K562 (cell line): Measurements from ENCODE around the gene COL4A5. TPM values are rescaled to one million over a fixed set of nuclear protein-coding genes. Genes with fewer than 3 reads are reported as not detected.

Experiments
- ATAC-seq: fragments of 200-7000 bp; cut with Tn5 transposase; 3 replicates; pipeline ENCODE4 v1.9.1; 2020; ENCODE audit warnings: moderate library complexity
- BruUV-seq: library from RNA; stranded (reverse); fragments of 400-500 nt; replicated peaks from 2 replicates; lab custom pipeline; 2021; lab: Mats Ljungman, UMichigan
- CTCF ChIA-PET: fragments of 300-600 bp; formaldehyde crosslinking; extraction: SDS; loops from one replicate; lab custom pipeline; 2021; ENCODE audit warnings: low intra/inter-chr PET ratio; lab: Yijun Ruan, JAX
- POLR2A ChIA-PET: fragments of 300-600, 350-650 bp; sonication (Branson Sonifier 250); formaldehyde crosslinking; extraction: SDS; loops from one replicate; lab custom pipeline; 2021; ENCODE audit warnings: antibody characterized with exemption, inconsistent platforms; lab: Yijun Ruan, JAX
- DNase-seq, 4 experiments: peaks; one replicate each; pipeline versions ENCODE4 v3.0.0 to v3.0.0-alpha.2; 2011 to 2018; ENCODE audit warnings: low spot score in 3 of 4, mixed read lengths in 3 of 4; ENCODE audit errors: extremely low read depth in 1 of 4
- FAIRE-seq: peaks from 2 replicates; lab custom pipeline; 2011; peaks lifted over from hg19 to GRCh38; lab: Jason Lieb, UNC
- H2AFZ ChIP-seq: 2 replicates; pipeline ENCODE4 v1.6.0; 2011; ENCODE audit warnings: low read depth, low read length, control low read depth, inconsistent platforms
- H3K27ac ChIP-seq: fragments of 200-600 bp; 3 replicates; pipeline ENCODE4 v1.8.0; 2011; ENCODE audit warnings: low read depth, mild to moderate bottlenecking, control low read depth, inconsistent platforms, low read length, moderate library complexity, mixed read lengths; ENCODE audit errors: extremely low read depth
- H3K27me3 ChIP-seq, 2 experiments: fragments of 300-600 bp in 1 of 2; 2 replicates in 1 of 2; 3 replicates in 1 of 2; pipeline versions ENCODE4 v1.6.0 to v1.8.0; 2011; ENCODE audit warnings: inconsistent platforms in 2 of 2, low read length in 2 of 2, mild to moderate bottlenecking in 1 of 2, mixed read lengths in 1 of 2, moderate library complexity in 1 of 2; ENCODE audit not compliant: control insufficient read depth in 2 of 2, insufficient read depth in 2 of 2
- H3K36me3 ChIP-seq: fragments of 300-600 bp; 3 replicates; pipeline ENCODE4 v1.8.0; 2011; ENCODE audit warnings: mild to moderate bottlenecking, low read length, inconsistent platforms; ENCODE audit not compliant: control insufficient read depth, insufficient read depth
- H3K4me1 ChIP-seq, 2 experiments: fragments of 200-600 bp in 1 of 2; replicated peaks in 1 of 2; 2 replicates in 1 of 2; 3 replicates in 1 of 2; pipeline versions ENCODE4 v1.5.1 to v1.8.0; 2011; ENCODE audit warnings: inconsistent platforms in 2 of 2, low read length in 2 of 2, mild to moderate bottlenecking in 1 of 2, mixed read lengths in 1 of 2, moderate library complexity in 1 of 2; ENCODE audit not compliant: control insufficient read depth in 2 of 2, insufficient read depth in 2 of 2
- H3K4me2 ChIP-seq: 2 replicates; pipeline ENCODE4 v1.6.1; 2011; ENCODE audit warnings: low read length, control low read depth, inconsistent platforms, mixed read lengths; ENCODE audit not compliant: insufficient read depth
- H3K4me3 ChIP-seq: fragments of 200-600 bp; sonication (generic), shearing (Covaris generic); 2 replicates; pipeline ENCODE4 v1.5.1; 2016; ENCODE audit warnings: control low read depth, inconsistent platforms
- H3K79me2 ChIP-seq: fragments of 200-600 bp; 3 replicates; pipeline ENCODE4 v1.8.0; 2011; ENCODE audit warnings: low read length, inconsistent platforms; ENCODE audit not compliant: control insufficient read depth, insufficient read depth
- H3K9ac ChIP-seq, 2 experiments: 2 replicates each; pipeline versions ENCODE4 v1.6.0 to v1.6.1; 2011; ENCODE audit warnings: low read depth in 2 of 2, low read length in 2 of 2, control low read depth in 1 of 2, inconsistent platforms in 1 of 2, mild to moderate bottlenecking in 1 of 2, mixed read lengths in 1 of 2; ENCODE audit not compliant: insufficient read depth in 1 of 2
- H3K9me1 ChIP-seq: one replicate; pipeline ENCODE4 v1.6.0; 2011; ENCODE audit warnings: inconsistent platforms, mild to moderate bottlenecking, low read length, moderate library complexity; ENCODE audit not compliant: control insufficient read depth, insufficient read depth
- H3K9me3 ChIP-seq: replicated peaks from 2 replicates; pipeline ENCODE4 v1.5.1; 2011; ENCODE audit warnings: low read depth, low read length, inconsistent platforms; ENCODE audit not compliant: control insufficient read depth, insufficient read depth
- H4K20me1 ChIP-seq: replicated peaks from 2 replicates; pipeline ENCODE4 v1.6.1; 2011; ENCODE audit warnings: low read length, inconsistent platforms, mixed read lengths; ENCODE audit not compliant: control insufficient read depth, insufficient read depth
- ARNT ChIP-seq, 2 experiments: fragments of 450-650 bp; IDR thresholded peaks; 2 replicates each; pipeline ENCODE4 v1.6.1; 2016; ENCODE audit warnings: mild to moderate bottlenecking in 1 of 2
- ASH1L ChIP-seq: fragments of 450-650 bp; IDR thresholded peaks from 2 replicates; pipeline ENCODE4 v1.6.1; 2018; ENCODE audit warnings: borderline replicate concordance, mild to moderate bottlenecking, low read depth; ENCODE audit not compliant: partially characterized antibody
- KAT2B ChIP-seq: IDR thresholded peaks from one replicate; pipeline ENCODE4 v1.6.1; 2012; ENCODE audit warnings: low read depth, mild to moderate bottlenecking, control low read depth, inconsistent platforms, low read length, moderate library complexity
- PTRF ChIP-seq: fragments of 450-650 bp; IDR thresholded peaks from 2 replicates; pipeline ENCODE4 v1.6.1; 2016; ENCODE audit warnings: mild to moderate bottlenecking, missing genetic modification characterization, missing compliant biosample characterization
- TAF1 ChIP-seq: IDR thresholded peaks from 2 replicates; pipeline ENCODE4 v1.6.1; 2011; ENCODE audit warnings: mild to moderate bottlenecking, low read length, moderate library complexity; ENCODE audit not compliant: insufficient read depth, control insufficient read depth, severe bottlenecking; ENCODE audit errors: extremely low read depth
- TAL1 ChIP-seq: fragments of 450-650 bp; IDR thresholded peaks from 2 replicates; pipeline ENCODE4 v1.6.1; 2016; ENCODE audit warnings: mild to moderate bottlenecking
- ZNF280B ChIP-seq: fragments of 250-450 bp; sonication (Bioruptor Pico); IDR thresholded peaks from 2 replicates; pipeline ENCODE4 v1.5.1; 2021; ENCODE audit warnings: mild to moderate bottlenecking
- whole genome bisulfite sequencing: fragments of 100-300 bp; shearing (Covaris generic); methylation state at CpG from one replicate; pipeline ENCODE4 v1.1.6; 2016; ENCODE audit warnings: low coverage, mixed read lengths; ENCODE audit not compliant: insufficient coverage; ENCODE audit errors: missing lambda C conversion rate; 5-methylcytosine and 5-hydroxymethylcytosine counted together
- in situ Hi-C: fragments of 300-500 bp; cut with MboI; formaldehyde crosslinking; loops from 4 replicates; pipeline ENCODE4 v1.15.0; 2018; ENCODE audit warnings: inconsistent platforms, mixed read lengths
- intact Hi-C: fragments of 100-400 bp; cut with micrococcal nuclease; formaldehyde crosslinking; loops from 2 replicates; pipeline ENCODE4 v1.14.2; 2022
- polyA plus RNA-seq, 8 experiments: library from polyadenylated mRNA; depleted of rRNA in 4 of 8; stranded (reverse) in 5 of 8; unstranded in 3 of 8; fragments of >200 nt; fragmentation: Nextera tagmentation in 2 of 8; fragmentation: Illumina TruSeq in 1 of 8; extraction: Ambion mirVana in 2 of 8; extraction: Trizol in 1 of 8; gene quantifications; 2 replicates each; pipeline versions ENCODE4 v1.2.1 to v1.2.3, GENCODE V29; 2011 to 2014; ENCODE audit warnings: inconsistent platforms in 1 of 8, missing spikeins in 1 of 8
- total RNA-seq, 7 experiments: library from RNA; depleted of rRNA in 6 of 7; stranded (reverse); fragments of >200 nt in 6 of 7; fragmentation: Illumina TruSeq in 2 of 7; extraction: Trizol in 2 of 7; gene quantifications; 2 replicates each; pipeline versions ENCODE4 v1.2.1 to v1.2.3, GENCODE V29; 2011 to 2021; ENCODE audit warnings: low replicate concordance in 1 of 7
- TF ChIP-seq, protein P1 (sequence below): fragments of 250-450 bp; sonication (Bioruptor Pico); IDR thresholded peaks from 2 replicates; pipeline ENCODE4 v1.6.1; 2021; ENCODE audit warnings: mild to moderate bottlenecking

COL4A5 gene
- total and polyA plus RNA-seq, 9 of the 15 experiments (the other 6 are each of a cell fraction or from before 2014, with no cell fraction given), result 0.66 to 2.5 (median 1.8) TPM

DNA sequence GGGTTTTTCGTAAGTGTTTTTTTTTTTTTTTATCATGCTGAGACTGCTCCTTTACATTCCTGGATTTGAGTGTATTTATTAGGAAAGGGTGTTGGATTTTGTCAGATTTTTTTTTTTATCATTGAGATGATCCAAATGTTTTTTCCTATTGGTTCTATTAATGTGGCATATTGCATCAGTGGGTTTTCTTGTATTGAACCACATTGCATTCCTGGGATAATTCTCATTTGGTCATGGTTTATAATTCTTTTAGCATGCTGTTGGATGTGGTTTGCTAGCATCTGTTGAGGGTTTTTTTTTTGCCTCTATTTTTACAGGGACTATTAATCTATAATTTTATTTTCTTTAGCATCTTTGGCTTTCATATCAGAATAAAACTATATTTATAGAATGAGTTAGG lies 28.8 kb downstream of the COL4A5 start:
- in situ Hi-C loops, result no loop called here
- Histone ChIP-seq H2AFZ (no peak overlapping the region), H3K9ac (no peak overlapping the region), H3K4me2 (no peak overlapping the region), H3K79me2 (no peaks in the 10 kb centered on the region), H3K27ac (no peak overlapping the region), H3K27me3 (no peaks in the 10 kb centered on the region), H3K4me1 (no peaks in the 10 kb centered on the region), H3K9me3 (no peaks in the 10 kb centered on the region), H3K36me3 (no peaks in the 10 kb centered on the region), H3K4me3 (no peak overlapping the region), H3K9me1 (no peaks in the 10 kb centered on the region), H4K20me1 (no peaks in the 10 kb centered on the region)
- DNase-seq, result no peak
- no TSS peak for BruUV-seq
- no peak for ATAC-seq
- FAIRE-seq, result no peak
- ChIA-PET POLR2A (no interaction called here), CTCF (no interaction called here)
- no peak for TF ChIP-seq ARNT (IDR thresholded peaks at IDR 0.05)
- no peak for TF ChIP-seq PTRF (tag)
- no peak for TF ChIP-seq ZNF280B (CRISPR knock-in tag)
- TF ChIP-seq, protein P1, sequence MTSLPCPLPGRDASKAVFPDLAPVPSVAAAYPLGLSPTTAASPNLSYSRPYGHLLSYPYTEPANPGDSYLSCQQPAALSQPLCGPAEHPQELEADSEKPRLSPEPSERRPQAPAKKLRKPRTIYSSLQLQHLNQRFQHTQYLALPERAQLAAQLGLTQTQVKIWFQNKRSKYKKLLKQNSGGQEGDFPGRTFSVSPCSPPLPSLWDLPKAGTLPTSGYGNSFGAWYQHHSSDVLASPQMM (CRISPR knock-in tag), result no peak
- no peak for TF ChIP-seq ASH1L
- no peak for TF ChIP-seq TAL1
- no peak for TF ChIP-seq TAF1
- TF ChIP-seq KAT2B, result no peak
- intact Hi-C loops, result no loop called here
- WGBS, result 0% methylated on average over 1 of the region's 1 CpG
